H1 (cell line): ENCODE measurements around the gene EIF5A2.
"Not testable (repeated sequence)": the region's sequence is repeated elsewhere in the genome, so short reads cannot be mapped to it uniquely, and the experiment has no call there.

Experiments
- CHD2 ChIP-seq: IDR thresholded peaks from 2 replicates; pipeline ENCODE4 v1.6.1; 2012; ENCODE audit warnings: low read length, improper control_type of control experiment
- EZH2 ChIP-seq: fragments of 200-600 bp; sonication (generic); IDR thresholded peaks from 2 replicates; pipeline ENCODE4 v1.7.1; 2012; ENCODE audit warnings: low read depth, mild to moderate bottlenecking, moderate library complexity, low read length, inconsistent platforms; ENCODE audit not compliant: severe bottlenecking
- HDAC6 ChIP-seq: IDR thresholded peaks from one replicate; pipeline ENCODE4 v1.7.1; 2012; ENCODE audit warnings: low read depth, mild to moderate bottlenecking, inconsistent platforms, low read length, moderate library complexity
- JUND ChIP-seq: IDR thresholded peaks from 2 replicates; pipeline ENCODE4 v1.6.1; 2011; ENCODE audit warnings: mild to moderate bottlenecking, improper control_type of control experiment, low read length
- POLR2A ChIP-seq, 2 experiments: IDR thresholded peaks; 1 replicate in 1 of 2; 2 replicates in 1 of 2; pipeline ENCODE4 v1.6.1; 2011; ENCODE audit warnings: low read depth in 2 of 2, low read length in 2 of 2, mild to moderate bottlenecking in 2 of 2; ENCODE audit errors: control extremely low read depth in 1 of 2
- POLR2AphosphoS5 ChIP-seq: IDR thresholded peaks from 2 replicates; pipeline ENCODE4 v1.6.1; 2011; ENCODE audit warnings: low read depth, low read length
- SP1 ChIP-seq: IDR thresholded peaks from 2 replicates; pipeline ENCODE4 v1.6.1; 2011; ENCODE audit warnings: low read depth, low read length
- TBP ChIP-seq: IDR thresholded peaks from 2 replicates; pipeline ENCODE4 v1.6.1; 2011; ENCODE audit warnings: low read depth, low read length, improper control_type of control experiment
- TEAD4 ChIP-seq: IDR thresholded peaks from 2 replicates; pipeline ENCODE4 v1.6.1; 2012; ENCODE audit warnings: low read depth, low read length, inconsistent platforms, mixed read lengths
- TF ChIP-seq, protein P1 (sequence below), 3 experiments: IDR thresholded peaks; 1 replicate in 2 of 3; 2 replicates in 1 of 3; pipeline versions ENCODE4 v1.5.1 to v1.6.1; 2011; ENCODE audit warnings: low read length in 3 of 3, mild to moderate bottlenecking in 3 of 3, inconsistent platforms in 2 of 3, low read depth in 1 of 3, moderate library complexity in 1 of 3; ENCODE audit not compliant: insufficient read depth in 1 of 3; ENCODE audit errors: control extremely low read depth in 1 of 3
- TF ChIP-seq, protein P2 (sequence below): IDR thresholded peaks from 2 replicates; pipeline ENCODE4 v1.6.1; 2011; ENCODE audit warnings: low read depth, mild to moderate bottlenecking, low read length; ENCODE audit not compliant: insufficient read depth
- TF ChIP-seq, protein P3 (sequence below): IDR thresholded peaks from 2 replicates; pipeline ENCODE4 v1.6.1; 2012; ENCODE audit warnings: inconsistent platforms

DNA sequence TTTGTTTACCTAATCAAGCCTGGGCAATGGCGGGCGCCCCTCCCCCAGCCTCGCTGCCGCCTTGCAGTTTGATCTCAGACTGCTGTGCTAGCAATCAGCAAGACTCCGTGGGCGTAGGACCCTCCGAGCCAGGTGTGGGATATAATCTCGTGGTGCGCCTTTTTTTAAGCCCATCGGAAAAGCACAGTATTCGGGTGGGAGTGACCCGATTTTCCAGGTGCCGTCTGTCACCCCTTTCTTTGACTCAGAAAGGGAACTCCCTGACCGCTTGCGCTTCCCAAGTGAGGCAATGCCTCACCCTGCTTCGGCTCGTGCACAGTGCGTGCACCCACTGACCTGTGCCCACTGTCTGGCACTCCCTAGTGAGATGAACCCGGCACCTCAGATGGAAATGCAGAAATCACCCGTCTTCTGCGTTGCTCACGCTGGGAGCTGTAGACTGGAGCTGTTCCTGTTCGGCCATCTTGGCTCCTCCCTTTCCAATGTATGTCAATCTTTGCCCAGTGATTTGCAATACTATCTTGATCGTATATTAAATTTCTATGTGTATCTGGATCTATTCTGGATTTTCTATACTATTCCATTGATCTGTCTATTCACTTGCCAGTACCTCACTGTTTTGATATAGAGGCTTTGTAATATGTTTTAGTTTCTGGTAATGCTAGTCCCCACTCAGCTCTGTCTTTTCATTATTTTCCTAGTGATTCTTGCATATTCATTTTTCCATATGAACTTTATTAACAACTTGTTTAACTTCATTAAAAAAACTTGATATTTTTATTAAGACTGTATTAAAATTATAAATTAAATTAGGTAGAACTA, 24.1 kb downstream of the EIF5A2 start:
- not testable (repeated sequence) for TF ChIP-seq EZH2; JUND; CHD2; HDAC6; TEAD4; POLR2AphosphoS5; SP1; POLR2A (IDR thresholded peaks at IDR 0.05; ENCODE audit: control extremely low read depth in 1 of 2, low read depth in 2 of 2, low read length in 2 of 2); TBP
- TF ChIP-seq, protein P1, sequence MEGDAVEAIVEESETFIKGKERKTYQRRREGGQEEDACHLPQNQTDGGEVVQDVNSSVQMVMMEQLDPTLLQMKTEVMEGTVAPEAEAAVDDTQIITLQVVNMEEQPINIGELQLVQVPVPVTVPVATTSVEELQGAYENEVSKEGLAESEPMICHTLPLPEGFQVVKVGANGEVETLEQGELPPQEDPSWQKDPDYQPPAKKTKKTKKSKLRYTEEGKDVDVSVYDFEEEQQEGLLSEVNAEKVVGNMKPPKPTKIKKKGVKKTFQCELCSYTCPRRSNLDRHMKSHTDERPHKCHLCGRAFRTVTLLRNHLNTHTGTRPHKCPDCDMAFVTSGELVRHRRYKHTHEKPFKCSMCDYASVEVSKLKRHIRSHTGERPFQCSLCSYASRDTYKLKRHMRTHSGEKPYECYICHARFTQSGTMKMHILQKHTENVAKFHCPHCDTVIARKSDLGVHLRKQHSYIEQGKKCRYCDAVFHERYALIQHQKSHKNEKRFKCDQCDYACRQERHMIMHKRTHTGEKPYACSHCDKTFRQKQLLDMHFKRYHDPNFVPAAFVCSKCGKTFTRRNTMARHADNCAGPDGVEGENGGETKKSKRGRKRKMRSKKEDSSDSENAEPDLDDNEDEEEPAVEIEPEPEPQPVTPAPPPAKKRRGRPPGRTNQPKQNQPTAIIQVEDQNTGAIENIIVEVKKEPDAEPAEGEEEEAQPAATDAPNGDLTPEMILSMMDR (IDR thresholded peaks at IDR 0.05; ENCODE audit: control extremely low read depth in 1 of 3, insufficient read depth in 1 of 3, low read depth in 1 of 3, low read length in 3 of 3) = not testable (repeated sequence)
- TF ChIP-seq, protein P2, sequence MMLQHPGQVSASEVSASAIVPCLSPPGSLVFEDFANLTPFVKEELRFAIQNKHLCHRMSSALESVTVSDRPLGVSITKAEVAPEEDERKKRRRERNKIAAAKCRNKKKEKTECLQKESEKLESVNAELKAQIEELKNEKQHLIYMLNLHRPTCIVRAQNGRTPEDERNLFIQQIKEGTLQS = not testable (repeated sequence)
- TF ChIP-seq, protein P3, sequence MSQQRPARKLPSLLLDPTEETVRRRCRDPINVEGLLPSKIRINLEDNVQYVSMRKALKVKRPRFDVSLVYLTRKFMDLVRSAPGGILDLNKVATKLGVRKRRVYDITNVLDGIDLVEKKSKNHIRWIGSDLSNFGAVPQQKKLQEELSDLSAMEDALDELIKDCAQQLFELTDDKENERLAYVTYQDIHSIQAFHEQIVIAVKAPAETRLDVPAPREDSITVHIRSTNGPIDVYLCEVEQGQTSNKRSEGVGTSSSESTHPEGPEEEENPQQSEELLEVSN = not testable (repeated sequence)
